Measurements from ENCODE around the gene CBFA2T2. TPM values are rescaled to one million over a fixed set of nuclear protein-coding genes. Genes with fewer than 3 reads are reported as not detected.

CBFA2T2 gene
- total RNA-seq, 1 donor from 2014 or later, result 10.7 TPM

DNA sequence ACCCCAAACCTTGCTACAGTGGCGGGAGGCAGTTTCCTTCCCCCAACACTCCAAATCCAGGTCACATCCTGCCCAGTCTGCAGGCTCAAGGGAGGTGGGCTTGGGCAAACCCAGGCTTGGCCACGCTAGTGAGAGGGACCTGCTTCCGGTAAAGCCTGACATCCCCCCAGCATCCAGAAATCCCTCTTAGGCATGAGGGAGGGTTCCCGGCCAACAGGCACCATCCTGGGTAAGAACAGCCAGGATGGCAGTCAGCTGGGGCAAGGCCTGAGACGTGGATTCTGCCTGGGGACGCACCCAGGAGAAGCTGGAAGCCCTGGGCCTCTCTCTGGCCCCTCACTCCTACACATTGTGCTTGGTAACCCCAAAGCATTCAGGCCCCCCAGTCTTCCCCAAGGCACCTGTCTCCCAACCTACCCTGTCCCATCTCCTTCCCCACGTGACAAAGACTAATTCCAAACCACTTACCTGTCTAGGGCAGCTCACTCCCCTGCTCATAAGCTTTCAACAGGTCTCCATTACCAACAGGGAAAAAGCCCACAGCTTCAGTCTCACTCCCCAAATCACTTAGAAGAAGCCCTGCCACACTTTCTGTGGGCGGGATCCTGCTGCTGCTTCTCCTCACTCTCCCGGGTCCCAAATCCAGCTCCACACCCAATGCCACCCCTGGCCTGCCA is 174.3 kb downstream of the CBFA2T2 start:
- Histone ChIP-seq H3K27me3 (ENCODE audit: low read depth) (no peaks in the 10 kb centered on the region), H3K4me3 (peak overlapping the region; percentile 84), H3K4me1 (peaks cover 57% of the 10 kb centered on the region), H3K9me3 (replicated peaks) (no peaks in the 10 kb centered on the region), H3K27ac (replicated peaks) (peak overlapping the region; percentile 85), H3K36me3 (peaks cover 22% of the 10 kb centered on the region)
- intact Hi-C loops (cut with micrococcal nuclease), result no loop called here
- TF ChIP-seq, protein P1, sequence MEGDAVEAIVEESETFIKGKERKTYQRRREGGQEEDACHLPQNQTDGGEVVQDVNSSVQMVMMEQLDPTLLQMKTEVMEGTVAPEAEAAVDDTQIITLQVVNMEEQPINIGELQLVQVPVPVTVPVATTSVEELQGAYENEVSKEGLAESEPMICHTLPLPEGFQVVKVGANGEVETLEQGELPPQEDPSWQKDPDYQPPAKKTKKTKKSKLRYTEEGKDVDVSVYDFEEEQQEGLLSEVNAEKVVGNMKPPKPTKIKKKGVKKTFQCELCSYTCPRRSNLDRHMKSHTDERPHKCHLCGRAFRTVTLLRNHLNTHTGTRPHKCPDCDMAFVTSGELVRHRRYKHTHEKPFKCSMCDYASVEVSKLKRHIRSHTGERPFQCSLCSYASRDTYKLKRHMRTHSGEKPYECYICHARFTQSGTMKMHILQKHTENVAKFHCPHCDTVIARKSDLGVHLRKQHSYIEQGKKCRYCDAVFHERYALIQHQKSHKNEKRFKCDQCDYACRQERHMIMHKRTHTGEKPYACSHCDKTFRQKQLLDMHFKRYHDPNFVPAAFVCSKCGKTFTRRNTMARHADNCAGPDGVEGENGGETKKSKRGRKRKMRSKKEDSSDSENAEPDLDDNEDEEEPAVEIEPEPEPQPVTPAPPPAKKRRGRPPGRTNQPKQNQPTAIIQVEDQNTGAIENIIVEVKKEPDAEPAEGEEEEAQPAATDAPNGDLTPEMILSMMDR (IDR thresholded peaks at IDR 0.05; ENCODE audit: borderline replicate concordance), result no peak
- DNase-seq, result peak; percentile 5

DNA sequence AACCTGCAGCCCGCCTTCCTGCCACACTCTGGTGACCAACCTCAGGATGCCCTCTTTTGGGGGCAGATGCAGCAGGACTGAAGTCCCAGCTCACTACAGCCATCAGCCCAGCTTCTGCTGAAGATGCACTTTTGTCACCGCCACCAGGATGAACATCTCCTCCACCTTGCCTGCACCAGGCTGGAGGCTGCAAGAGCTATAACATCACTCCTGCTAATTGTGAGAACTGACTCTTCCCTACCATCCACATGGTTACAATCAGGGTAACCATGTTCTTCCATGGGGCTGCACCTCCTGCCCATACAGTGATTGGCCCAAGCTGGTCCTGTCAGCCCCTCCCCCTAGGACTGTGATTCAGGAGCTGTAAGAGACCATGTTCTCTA is 174.9 kb downstream of the CBFA2T2 start:
- Histone ChIP-seq H3K4me3 (no peak overlapping the region), H3K27ac (replicated peaks) (no peak overlapping the region), H3K4me1 (peaks cover 59% of the 10 kb centered on the region), H3K36me3 (peaks cover 20% of the 10 kb centered on the region), H3K27me3 (ENCODE audit: low read depth) (no peaks in the 10 kb centered on the region), H3K9me3 (replicated peaks) (no peaks in the 10 kb centered on the region)
- TF ChIP-seq, protein P1 (IDR thresholded peaks at IDR 0.05; ENCODE audit: borderline replicate concordance), result no peak
- peak; percentile 7 for DNase-seq
- intact Hi-C loops (cut with micrococcal nuclease), result no loop called here

DNA sequence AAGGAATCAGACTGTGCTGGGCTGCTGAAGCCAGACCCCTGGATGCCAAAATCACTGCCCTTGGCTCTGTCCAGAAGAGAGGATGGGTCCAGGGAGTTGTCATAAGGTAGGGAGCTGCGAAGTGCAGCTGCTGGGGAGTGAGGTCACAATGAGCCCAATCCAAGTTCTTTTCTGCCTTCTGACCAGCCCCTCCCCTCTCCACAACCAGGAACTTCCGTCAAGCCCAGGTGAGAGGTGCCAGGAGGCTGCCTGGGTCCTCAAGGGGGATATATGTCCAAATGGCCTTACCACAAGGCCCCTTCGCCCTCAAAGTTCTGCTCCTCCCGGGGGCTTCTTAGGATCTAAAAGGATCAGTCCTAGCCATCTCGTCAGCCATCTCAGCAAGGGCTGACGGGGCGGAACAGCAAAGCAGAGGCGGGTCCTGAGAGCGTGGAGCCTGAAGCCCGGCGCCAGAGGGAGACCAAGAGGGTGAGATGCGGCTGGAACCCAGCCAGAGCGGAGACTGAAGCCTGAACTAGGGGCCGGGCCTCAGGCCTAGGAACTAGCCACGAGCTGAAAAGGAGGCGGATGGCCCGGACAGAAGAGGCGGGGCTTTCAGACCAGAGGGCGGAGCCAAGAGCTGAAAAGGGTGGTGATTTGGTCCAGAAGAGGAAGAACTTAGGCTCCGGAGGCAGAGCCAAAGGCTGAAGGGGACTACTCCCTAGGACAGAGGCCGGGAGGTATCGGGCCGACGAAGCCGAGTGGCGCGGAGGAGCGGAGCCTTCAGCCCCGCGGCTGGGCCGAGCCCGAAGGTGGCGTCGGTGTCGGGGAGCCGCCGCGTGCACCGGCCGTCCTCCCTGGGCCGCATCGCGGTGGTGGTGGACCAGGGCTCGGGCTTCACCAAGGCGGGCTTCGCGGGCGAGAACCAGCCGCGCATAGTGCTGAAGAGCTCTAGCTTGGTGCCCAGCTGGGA is 176.7 kb downstream of the CBFA2T2 start, which contains the start of gene ACTL10:
Gene ACTL10, plus strand, starts transcription at position 651 of the 952 bp plus-strand sequence. CDS start 555 bp downstream, outside the sequence.
- Histone ChIP-seq H3K27ac (replicated peaks) (peak within 1 kb of the TSS; percentile 89), H3K9me3 (replicated peaks) (no peaks in the 10 kb centered on the region), H3K27me3 (ENCODE audit: low read depth) (no peaks in the 10 kb centered on the region), H3K4me1 (peaks cover 76% of the 10 kb centered on the region), H3K36me3 (peaks cover 28% of the 10 kb centered on the region), H3K4me3 (peak within 1 kb of the TSS; percentile 74)
- DNase-seq, result peak; percentile 98
- TF ChIP-seq, protein P1 (IDR thresholded peaks at IDR 0.05; ENCODE audit: borderline replicate concordance), result peak; percentile 54
- intact Hi-C loops (cut with micrococcal nuclease), result no loop called here

DNA sequence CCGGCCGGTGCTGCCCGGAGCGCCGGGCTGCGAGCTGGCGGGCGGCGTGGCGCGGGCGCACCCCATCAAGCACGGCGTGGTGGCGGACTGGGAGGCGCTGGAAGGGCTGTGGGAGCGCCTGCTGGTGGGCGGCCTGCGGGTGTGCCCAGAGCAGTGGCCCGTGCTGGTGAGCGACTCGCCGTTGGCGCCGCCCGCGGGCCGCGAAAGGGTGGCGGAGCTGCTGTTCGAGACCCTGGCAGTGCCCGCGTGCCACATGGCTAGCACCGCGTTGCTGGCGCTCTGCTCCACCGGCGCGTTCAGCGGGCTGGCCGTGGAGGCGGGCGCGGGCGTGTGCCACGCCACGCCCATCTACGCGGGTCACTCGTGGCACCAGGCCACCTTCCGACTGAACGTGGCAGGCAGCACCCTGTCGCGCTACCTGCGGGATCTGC is 177.4 kb downstream of the CBFA2T2 start:
- Histone ChIP-seq H3K27ac (replicated peaks) (peak overlapping the region; percentile 89), H3K9me3 (replicated peaks) (no peaks in the 10 kb centered on the region), H3K27me3 (ENCODE audit: low read depth) (no peaks in the 10 kb centered on the region), H3K4me1 (peaks cover 83% of the 10 kb centered on the region), H3K36me3 (peaks cover 30% of the 10 kb centered on the region), H3K4me3 (peak overlapping the region; percentile 74)
- peak; percentile 58 for DNase-seq
- TF ChIP-seq, protein P1 (IDR thresholded peaks at IDR 0.05; ENCODE audit: borderline replicate concordance), result no peak
- intact Hi-C loops (cut with micrococcal nuclease), result no loop called here

DNA sequence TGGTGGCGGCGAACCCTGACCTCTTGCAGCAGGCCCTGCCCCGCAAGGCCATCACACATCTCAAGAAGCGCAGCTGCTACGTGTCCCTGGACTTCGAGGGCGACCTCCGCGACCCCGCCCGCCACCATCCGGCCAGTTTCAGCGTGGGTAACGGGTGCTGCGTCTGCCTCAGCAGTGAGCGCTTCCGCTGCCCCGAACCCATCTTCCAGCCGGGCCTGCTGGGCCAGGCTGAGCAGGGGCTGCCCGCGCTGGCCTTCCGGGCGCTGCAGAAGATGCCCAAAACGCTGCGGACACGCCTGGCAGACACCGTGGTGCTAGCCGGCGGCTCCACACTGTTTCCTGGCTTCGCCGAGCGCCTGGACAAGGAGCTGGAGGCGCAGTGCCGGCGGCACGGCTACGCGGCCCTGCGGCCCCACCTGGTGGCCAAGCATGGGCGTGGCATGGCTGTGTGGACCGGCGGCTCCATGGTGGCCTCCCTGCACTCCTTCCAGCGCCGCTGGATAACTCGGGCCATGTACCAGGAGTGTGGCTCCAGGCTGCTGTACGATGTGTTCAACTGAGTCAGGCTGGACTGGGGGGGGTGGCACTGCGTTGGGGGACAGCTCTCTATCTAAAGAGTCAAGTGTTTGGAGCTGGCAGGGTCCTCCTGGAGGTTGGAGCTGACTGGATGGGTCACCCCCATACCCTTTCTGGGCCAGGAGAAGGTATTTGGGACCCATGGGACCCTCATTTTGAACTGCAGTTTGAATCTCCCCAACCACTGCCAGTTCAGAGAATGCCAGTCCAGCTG is 178.0 kb downstream of the CBFA2T2 start:
- Histone ChIP-seq H3K36me3 (peaks cover 30% of the 10 kb centered on the region), H3K4me1 (peaks cover 83% of the 10 kb centered on the region), H3K9me3 (replicated peaks) (no peaks in the 10 kb centered on the region), H3K4me3 (peak overlapping the region; percentile 74), H3K27ac (replicated peaks) (peak overlapping the region; percentile 89), H3K27me3 (ENCODE audit: low read depth) (no peaks in the 10 kb centered on the region)
- TF ChIP-seq, protein P1 (IDR thresholded peaks at IDR 0.05; ENCODE audit: borderline replicate concordance), result peak; percentile 84
- peak; percentile 76 for DNase-seq
- intact Hi-C loops (cut with micrococcal nuclease), result no loop called here
